ENCODE data around the gene AACS. TPM values are rescaled to one million over a fixed set of nuclear protein-coding genes. Genes with fewer than 3 reads are reported as not detected.

AACS gene
- total and polyA plus RNA-seq, 10 of the 15 experiments (the other 5 are each of a cell fraction or from before 2014, with no cell fraction given) = 10.1 to 34.0 (median 21.1) TPM

DNA sequence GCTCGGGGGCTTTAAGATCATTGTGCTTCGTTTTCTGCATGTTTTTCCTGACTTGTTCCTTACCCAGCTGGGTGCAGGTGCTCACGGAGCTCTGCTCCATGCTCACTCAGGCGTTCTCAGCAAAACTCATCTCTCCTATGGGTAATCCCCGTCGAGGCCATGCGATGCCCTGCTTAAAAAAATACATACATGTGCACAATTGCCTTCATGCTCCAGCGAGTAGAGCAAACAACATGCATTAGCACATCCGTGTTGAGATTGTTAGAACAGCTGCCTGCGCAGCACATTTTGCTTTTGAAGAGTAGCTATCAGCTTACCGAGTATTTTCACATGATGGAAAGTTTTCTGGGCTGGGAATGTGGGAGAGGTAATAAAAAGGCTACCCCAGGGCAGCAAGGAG lies 16.2 kb downstream of the AACS start:
- ChIA-PET RAD21 (ENCODE audit: unreplicated experiment) (no interaction called here), POLR2A (no interaction called here), SMC1A (ENCODE audit: uncharacterized antibody, unreplicated experiment) (no interaction called here), CTCF (no interaction called here)
- H3K79me2 ChIP-seq (ENCODE audit: control insufficient read depth, insufficient read depth, low read length) = no peaks in the 10 kb centered on the region
- DNase-seq (ENCODE audit: low read depth, low spot score) (no peak), ATAC-seq (no peak), FAIRE-seq (no peak)
- no peak overlapping the region for H3K4me3 ChIP-seq
- H3K36me3 ChIP-seq (ENCODE audit: control insufficient read depth in 2 of 2, insufficient read depth in 2 of 2, low read length in 1 of 2) = peaks cover 11 to 19% of the 10 kb centered on the region in 2 experiments
- intact Hi-C loops (cut with micrococcal nuclease; ENCODE audit: unreplicated experiment) (no loop called here), in situ Hi-C loops (cut with MboI) (no loop called here)
- no peaks in the 10 kb centered on the region for H3K4me1 ChIP-seq (ENCODE audit: control insufficient read depth, insufficient read depth, low read length)
- WGBS (ENCODE audit: insufficient coverage, insufficient replicate concordance, low lambda C conversion rate, missing lambda C conversion rate) = 91% methylated on average over 11 of the region's 11 CpGs
- no peaks in the 10 kb centered on the region for H4K20me1 ChIP-seq (ENCODE audit: control insufficient read depth, insufficient read depth)
- H3K9ac ChIP-seq (ENCODE audit: control insufficient read depth, insufficient read depth, low read length) = no peak overlapping the region
- H2AFZ ChIP-seq (ENCODE audit: control insufficient read depth, low read depth, low read length) = no peak overlapping the region
- no peaks in the 10 kb centered on the region for H3K9me3 ChIP-seq (replicated peaks; ENCODE audit: control insufficient read depth, insufficient read depth, low read length)
- H3K27ac ChIP-seq (ENCODE audit: control insufficient read depth, insufficient read depth) = no peak overlapping the region
- TF ChIP-seq NR2C2 (IDR thresholded peaks at IDR 0.05; ENCODE audit: borderline replicate concordance, control insufficient read depth, insufficient read length, low read depth) (no peak), MXI1 (IDR thresholded peaks at IDR 0.05; ENCODE audit: low read depth, low read length) (no peak), ZNF384 (IDR thresholded peaks at IDR 0.05; ENCODE audit: borderline replicate concordance, low read depth, low read length) (no peak), MYC (IDR thresholded peaks at IDR 0.05; ENCODE audit: insufficient read depth, insufficient read length, insufficient replicate concordance, low read length, severe bottlenecking) (no peak), MTA2 (IDR thresholded peaks at IDR 0.05; ENCODE audit: low read depth) (no peak), PAX5 (IDR thresholded peaks at IDR 0.05; ENCODE audit: borderline replicate concordance, low read depth, low read length) (no peak), GABPA (IDR thresholded peaks at IDR 0.05; ENCODE audit: low read depth) (no peak), SIN3A (IDR thresholded peaks at IDR 0.05; ENCODE audit: low read depth, low read length) (no peak), EP300 (IDR thresholded peaks at IDR 0.05; ENCODE audit: borderline replicate concordance in 1 of 2, control insufficient read depth in 1 of 2, low read depth in 2 of 2, low read length in 2 of 2) (no peak)
- TF ChIP-seq, protein P1, sequence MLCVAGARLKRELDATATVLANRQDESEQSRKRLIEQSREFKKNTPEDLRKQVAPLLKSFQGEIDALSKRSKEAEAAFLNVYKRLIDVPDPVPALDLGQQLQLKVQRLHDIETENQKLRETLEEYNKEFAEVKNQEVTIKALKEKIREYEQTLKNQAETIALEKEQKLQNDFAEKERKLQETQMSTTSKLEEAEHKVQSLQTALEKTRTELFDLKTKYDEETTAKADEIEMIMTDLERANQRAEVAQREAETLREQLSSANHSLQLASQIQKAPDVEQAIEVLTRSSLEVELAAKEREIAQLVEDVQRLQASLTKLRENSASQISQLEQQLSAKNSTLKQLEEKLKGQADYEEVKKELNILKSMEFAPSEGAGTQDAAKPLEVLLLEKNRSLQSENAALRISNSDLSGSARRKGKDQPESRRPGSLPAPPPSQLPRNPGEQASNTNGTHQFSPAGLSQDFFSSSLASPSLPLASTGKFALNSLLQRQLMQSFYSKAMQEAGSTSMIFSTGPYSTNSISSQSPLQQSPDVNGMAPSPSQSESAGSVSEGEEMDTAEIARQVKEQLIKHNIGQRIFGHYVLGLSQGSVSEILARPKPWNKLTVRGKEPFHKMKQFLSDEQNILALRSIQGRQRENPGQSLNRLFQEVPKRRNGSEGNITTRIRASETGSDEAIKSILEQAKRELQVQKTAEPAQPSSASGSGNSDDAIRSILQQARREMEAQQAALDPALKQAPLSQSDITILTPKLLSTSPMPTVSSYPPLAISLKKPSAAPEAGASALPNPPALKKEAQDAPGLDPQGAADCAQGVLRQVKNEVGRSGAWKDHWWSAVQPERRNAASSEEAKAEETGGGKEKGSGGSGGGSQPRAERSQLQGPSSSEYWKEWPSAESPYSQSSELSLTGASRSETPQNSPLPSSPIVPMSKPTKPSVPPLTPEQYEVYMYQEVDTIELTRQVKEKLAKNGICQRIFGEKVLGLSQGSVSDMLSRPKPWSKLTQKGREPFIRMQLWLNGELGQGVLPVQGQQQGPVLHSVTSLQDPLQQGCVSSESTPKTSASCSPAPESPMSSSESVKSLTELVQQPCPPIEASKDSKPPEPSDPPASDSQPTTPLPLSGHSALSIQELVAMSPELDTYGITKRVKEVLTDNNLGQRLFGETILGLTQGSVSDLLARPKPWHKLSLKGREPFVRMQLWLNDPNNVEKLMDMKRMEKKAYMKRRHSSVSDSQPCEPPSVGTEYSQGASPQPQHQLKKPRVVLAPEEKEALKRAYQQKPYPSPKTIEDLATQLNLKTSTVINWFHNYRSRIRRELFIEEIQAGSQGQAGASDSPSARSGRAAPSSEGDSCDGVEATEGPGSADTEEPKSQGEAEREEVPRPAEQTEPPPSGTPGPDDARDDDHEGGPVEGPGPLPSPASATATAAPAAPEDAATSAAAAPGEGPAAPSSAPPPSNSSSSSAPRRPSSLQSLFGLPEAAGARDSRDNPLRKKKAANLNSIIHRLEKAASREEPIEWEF (IDR thresholded peaks at IDR 0.05; ENCODE audit: insufficient replicate concordance, low read depth, low read length) = no peak
- TF ChIP-seq, protein P2, sequence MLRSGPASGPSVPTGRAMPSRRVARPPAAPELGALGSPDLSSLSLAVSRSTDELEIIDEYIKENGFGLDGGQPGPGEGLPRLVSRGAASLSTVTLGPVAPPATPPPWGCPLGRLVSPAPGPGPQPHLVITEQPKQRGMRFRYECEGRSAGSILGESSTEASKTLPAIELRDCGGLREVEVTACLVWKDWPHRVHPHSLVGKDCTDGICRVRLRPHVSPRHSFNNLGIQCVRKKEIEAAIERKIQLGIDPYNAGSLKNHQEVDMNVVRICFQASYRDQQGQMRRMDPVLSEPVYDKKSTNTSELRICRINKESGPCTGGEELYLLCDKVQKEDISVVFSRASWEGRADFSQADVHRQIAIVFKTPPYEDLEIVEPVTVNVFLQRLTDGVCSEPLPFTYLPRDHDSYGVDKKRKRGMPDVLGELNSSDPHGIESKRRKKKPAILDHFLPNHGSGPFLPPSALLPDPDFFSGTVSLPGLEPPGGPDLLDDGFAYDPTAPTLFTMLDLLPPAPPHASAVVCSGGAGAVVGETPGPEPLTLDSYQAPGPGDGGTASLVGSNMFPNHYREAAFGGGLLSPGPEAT (IDR thresholded peaks at IDR 0.05; ENCODE audit: low read depth) = no peak
- no peaks in the 10 kb centered on the region for H3K27me3 ChIP-seq (replicated peaks in 1 of 2; ENCODE audit: control insufficient read depth in 2 of 2, insufficient read depth in 2 of 2, low read length in 1 of 2)
- no peak overlapping the region for H3K4me2 ChIP-seq (ENCODE audit: control insufficient read depth, insufficient read depth)
- no TSS peak for BruUV-seq (replicated peaks)
